ENCODE measurements around the gene AGAP9.
"Not testable (repeated sequence)": the region's sequence is repeated elsewhere in the genome, so short reads cannot be mapped to it uniquely, and the experiment has no call there.

AGAP9 gene

GRCh38 chr10:47485943-47486342 lies 37.5 kb downstream of the AGAP9 start:
- DNase-seq (ENCODE audit: low read depth) = not testable (repeated sequence)

GRCh38 chr10:47484786-47485185 lies 38.7 kb downstream of the AGAP9 start:
- DNase-seq (ENCODE audit: low read depth) = not testable (repeated sequence)

GRCh38 chr10:47483923-47484322 lies 39.5 kb downstream of the AGAP9 start, which contains the start of gene ANXA8:
ANXA8 (minus strand) TSS chr10:47484115; CDS start chr10:47483933, 182 bp downstream.
- not testable (repeated sequence) for DNase-seq (ENCODE audit: low read depth)

- DNase-seq (ENCODE audit: low read depth) = not testable (repeated sequence)
These were observed 41.1 kb downstream of the AGAP9 start for GRCh38 chr10:47482367-47482766.

GRCh38 chr10:47481768-47482181 lies 41.7 kb downstream of the AGAP9 start:
- not testable (repeated sequence) for DNase-seq (ENCODE audit: low read depth)

- not testable (repeated sequence) for DNase-seq (ENCODE audit: low read depth)
These were observed 42.2 kb downstream of the AGAP9 start for GRCh38 chr10:47481182-47481766.

- DNase-seq (ENCODE audit: low read depth) = not testable (repeated sequence)
These were observed 43.3 kb downstream of the AGAP9 start for GRCh38 chr10:47480133-47480532.

- DNase-seq (ENCODE audit: low read depth) = not testable (repeated sequence)
These were observed 45.3 kb downstream of the AGAP9 start for GRCh38 chr10:47478114-47478513.

GRCh38 chr10:47477078-47477477 lies 46.4 kb downstream of the AGAP9 start:
- DNase-seq (ENCODE audit: low read depth) = not testable (repeated sequence)

- not testable (repeated sequence) for DNase-seq (ENCODE audit: low read depth)
These were observed 48.3 kb downstream of the AGAP9 start for GRCh38 chr10:47475101-47475500.

GRCh38 chr10:47473516-47473915 lies 49.9 kb downstream of the AGAP9 start:
- not testable (repeated sequence) for DNase-seq (ENCODE audit: low read depth)

GRCh38 chr10:47472647-47473046 lies 50.8 kb downstream of the AGAP9 start:
- DNase-seq (ENCODE audit: low read depth) = not testable (repeated sequence)

- not testable (repeated sequence) for DNase-seq (ENCODE audit: low read depth)
These were observed 51.4 kb downstream of the AGAP9 start for GRCh38 chr10:47472072-47472471.

- DNase-seq (ENCODE audit: low read depth) = not testable (repeated sequence)
These were observed 54.5 kb downstream of the AGAP9 start for GRCh38 chr10:47468731-47469528.

- not testable (repeated sequence) for DNase-seq (ENCODE audit: low read depth)
These were observed 55.5 kb downstream of the AGAP9 start for GRCh38 chr10:47467957-47468356.

GRCh38 chr10:47467458-47467857 lies 56.0 kb downstream of the AGAP9 start:
- not testable (repeated sequence) for DNase-seq (ENCODE audit: low read depth)

GRCh38 chr10:47465216-47465917 lies 58.1 kb downstream of the AGAP9 start:
- not testable (repeated sequence) for DNase-seq (ENCODE audit: low read depth)

GRCh38 chr10:47462577-47463358 lies 60.7 kb downstream of the AGAP9 start:
- not testable (repeated sequence) for DNase-seq (ENCODE audit: low read depth)

GRCh38 chr10:47461261-47461687 lies 62.2 kb downstream of the AGAP9 start:
- DNase-seq (ENCODE audit: low read depth) = not testable (repeated sequence)

- no peak for DNase-seq (ENCODE audit: low read depth)
These were observed 64.8 kb downstream of the AGAP9 start for GRCh38 chr10:47458466-47459154.

GRCh38 chr10:47457826-47458225 lies 65.6 kb downstream of the AGAP9 start:
- DNase-seq (ENCODE audit: low read depth) = no peak
